HepG2 (cell line): ENCODE data around the gene LCAT. TPM values are rescaled to one million over a fixed set of nuclear protein-coding genes. Genes with fewer than 3 reads are reported as not detected.

Experiments
- CEBPB ChIP-seq: IDR thresholded peaks from 2 replicates; pipeline ENCODE4 v1.6.1; 2011; ENCODE audit warnings: low read depth, low read length, improper control_type of control experiment, borderline replicate concordance
- DNMT1 ChIP-seq: sonication (generic); formaldehyde crosslinking; IDR thresholded peaks from 2 replicates; pipeline ENCODE4 v1.5.1; 2020; ENCODE audit warnings: mild to moderate bottlenecking, missing genetic modification reagents
- SIX4 ChIP-seq: sonication (generic); formaldehyde crosslinking; IDR thresholded peaks from 2 replicates; pipeline ENCODE4 v1.4.0; 2020; ENCODE audit warnings: missing genetic modification reagents
- TERF1 ChIP-seq: sonication (generic); formaldehyde crosslinking; IDR thresholded peaks from 2 replicates; pipeline ENCODE4 v1.8.0; 2022; ENCODE audit warnings: mild to moderate bottlenecking, missing genetic modification reagents, moderate library complexity
- ZNF431 ChIP-seq: sonication (generic); formaldehyde crosslinking; IDR thresholded peaks from 2 replicates; pipeline ENCODE4 v1.9.0; 2022; ENCODE audit warnings: missing genetic modification reagents, low read depth, mild to moderate bottlenecking, borderline replicate concordance
- polyA plus RNA-seq, 8 experiments: library from polyadenylated mRNA; depleted of rRNA in 3 of 8; stranded (reverse) in 7 of 8; unstranded in 1 of 8; fragments of >200 nt; fragmentation: Illumina TruSeq in 4 of 8; extraction: Trizol in 4 of 8; gene quantifications; 2 replicates each; pipeline versions ENCODE4 v1.2.1 to v1.2.3, GENCODE V29; 2011 to 2016; ENCODE audit warnings: low read depth in 4 of 8, missing spikeins in 1 of 8, mixed read lengths in 1 of 8; ENCODE audit not compliant: insufficient read depth in 1 of 8
- total RNA-seq, 5 experiments: library from RNA; depleted of rRNA; stranded (reverse); fragments of >200 nt; fragmentation: Illumina TruSeq; extraction: Trizol; gene quantifications; 2 replicates each; pipeline ENCODE4 v1.2.3, GENCODE V29; 2016; ENCODE audit warnings: low read depth in 1 of 5
- TF ChIP-seq, protein P1 (sequence below): sonication (generic); formaldehyde crosslinking; IDR thresholded peaks from 2 replicates; pipeline ENCODE4 v1.4.0; 2020; ENCODE audit warnings: low read depth, missing genetic modification reagents
- TF ChIP-seq, protein P2 (sequence below): sonication (generic); formaldehyde crosslinking; IDR thresholded peaks from 2 replicates; pipeline ENCODE4 v1.4.0; 2020; ENCODE audit warnings: missing genetic modification reagents
- TF ChIP-seq, protein P3 (sequence below): sonication (generic); formaldehyde crosslinking; IDR thresholded peaks from 2 replicates; pipeline ENCODE4 v1.4.0; 2020; ENCODE audit warnings: missing genetic modification reagents, borderline replicate concordance
- TF ChIP-seq, protein P4 (sequence below): sonication (generic); formaldehyde crosslinking; IDR thresholded peaks from 2 replicates; pipeline ENCODE4 v1.8.1; 2023; ENCODE audit warnings: missing genetic modification reagents, inconsistent platforms, borderline replicate concordance

The LCAT gene
- total and polyA plus RNA-seq, 2 of the 13 experiments (the other 11 are each of a cell fraction or from before 2014, with no cell fraction given): 36.1 to 38.9 TPM

- TF ChIP-seq, protein P1, sequence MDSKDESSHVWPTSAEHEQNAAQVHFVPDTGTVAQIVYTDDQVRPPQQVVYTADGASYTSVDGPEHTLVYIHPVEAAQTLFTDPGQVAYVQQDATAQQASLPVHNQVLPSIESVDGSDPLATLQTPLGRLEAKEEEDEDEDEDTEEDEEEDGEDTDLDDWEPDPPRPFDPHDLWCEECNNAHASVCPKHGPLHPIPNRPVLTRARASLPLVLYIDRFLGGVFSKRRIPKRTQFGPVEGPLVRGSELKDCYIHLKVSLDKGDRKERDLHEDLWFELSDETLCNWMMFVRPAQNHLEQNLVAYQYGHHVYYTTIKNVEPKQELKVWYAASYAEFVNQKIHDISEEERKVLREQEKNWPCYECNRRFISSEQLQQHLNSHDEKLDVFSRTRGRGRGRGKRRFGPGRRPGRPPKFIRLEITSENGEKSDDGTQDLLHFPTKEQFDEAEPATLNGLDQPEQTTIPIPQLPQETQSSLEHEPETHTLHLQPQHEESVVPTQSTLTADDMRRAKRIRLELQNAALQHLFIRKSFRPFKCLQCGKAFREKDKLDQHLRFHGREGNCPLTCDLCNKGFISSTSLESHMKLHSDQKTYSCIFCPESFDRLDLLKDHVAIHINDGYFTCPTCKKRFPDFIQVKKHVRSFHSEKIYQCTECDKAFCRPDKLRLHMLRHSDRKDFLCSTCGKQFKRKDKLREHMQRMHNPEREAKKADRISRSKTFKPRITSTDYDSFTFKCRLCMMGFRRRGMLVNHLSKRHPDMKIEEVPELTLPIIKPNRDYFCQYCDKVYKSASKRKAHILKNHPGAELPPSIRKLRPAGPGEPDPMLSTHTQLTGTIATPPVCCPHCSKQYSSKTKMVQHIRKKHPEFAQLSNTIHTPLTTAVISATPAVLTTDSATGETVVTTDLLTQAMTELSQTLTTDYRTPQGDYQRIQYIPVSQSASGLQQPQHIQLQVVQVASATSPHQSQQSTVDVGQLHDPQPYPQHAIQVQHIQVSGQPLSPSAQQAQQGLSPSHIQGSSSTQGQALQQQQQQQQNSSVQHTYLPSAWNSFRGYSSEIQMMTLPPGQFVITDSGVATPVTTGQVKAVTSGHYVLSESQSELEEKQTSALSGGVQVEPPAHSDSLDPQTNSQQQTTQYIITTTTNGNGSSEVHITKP: no peak
- TF ChIP-seq DNMT1 (CRISPR knock-in tag): no peak
- no peak for TF ChIP-seq TERF1
- TF ChIP-seq, protein P2, sequence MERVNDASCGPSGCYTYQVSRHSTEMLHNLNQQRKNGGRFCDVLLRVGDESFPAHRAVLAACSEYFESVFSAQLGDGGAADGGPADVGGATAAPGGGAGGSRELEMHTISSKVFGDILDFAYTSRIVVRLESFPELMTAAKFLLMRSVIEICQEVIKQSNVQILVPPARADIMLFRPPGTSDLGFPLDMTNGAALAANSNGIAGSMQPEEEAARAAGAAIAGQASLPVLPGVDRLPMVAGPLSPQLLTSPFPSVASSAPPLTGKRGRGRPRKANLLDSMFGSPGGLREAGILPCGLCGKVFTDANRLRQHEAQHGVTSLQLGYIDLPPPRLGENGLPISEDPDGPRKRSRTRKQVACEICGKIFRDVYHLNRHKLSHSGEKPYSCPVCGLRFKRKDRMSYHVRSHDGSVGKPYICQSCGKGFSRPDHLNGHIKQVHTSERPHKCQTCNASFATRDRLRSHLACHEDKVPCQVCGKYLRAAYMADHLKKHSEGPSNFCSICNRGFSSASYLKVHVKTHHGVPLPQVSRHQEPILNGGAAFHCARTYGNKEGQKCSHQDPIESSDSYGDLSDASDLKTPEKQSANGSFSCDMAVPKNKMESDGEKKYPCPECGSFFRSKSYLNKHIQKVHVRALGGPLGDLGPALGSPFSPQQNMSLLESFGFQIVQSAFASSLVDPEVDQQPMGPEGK (CRISPR knock-in tag): no peak
- TF ChIP-seq ZNF431: no peak
- TF ChIP-seq SIX4 (CRISPR knock-in tag): no peak
- TF ChIP-seq, protein P3, sequence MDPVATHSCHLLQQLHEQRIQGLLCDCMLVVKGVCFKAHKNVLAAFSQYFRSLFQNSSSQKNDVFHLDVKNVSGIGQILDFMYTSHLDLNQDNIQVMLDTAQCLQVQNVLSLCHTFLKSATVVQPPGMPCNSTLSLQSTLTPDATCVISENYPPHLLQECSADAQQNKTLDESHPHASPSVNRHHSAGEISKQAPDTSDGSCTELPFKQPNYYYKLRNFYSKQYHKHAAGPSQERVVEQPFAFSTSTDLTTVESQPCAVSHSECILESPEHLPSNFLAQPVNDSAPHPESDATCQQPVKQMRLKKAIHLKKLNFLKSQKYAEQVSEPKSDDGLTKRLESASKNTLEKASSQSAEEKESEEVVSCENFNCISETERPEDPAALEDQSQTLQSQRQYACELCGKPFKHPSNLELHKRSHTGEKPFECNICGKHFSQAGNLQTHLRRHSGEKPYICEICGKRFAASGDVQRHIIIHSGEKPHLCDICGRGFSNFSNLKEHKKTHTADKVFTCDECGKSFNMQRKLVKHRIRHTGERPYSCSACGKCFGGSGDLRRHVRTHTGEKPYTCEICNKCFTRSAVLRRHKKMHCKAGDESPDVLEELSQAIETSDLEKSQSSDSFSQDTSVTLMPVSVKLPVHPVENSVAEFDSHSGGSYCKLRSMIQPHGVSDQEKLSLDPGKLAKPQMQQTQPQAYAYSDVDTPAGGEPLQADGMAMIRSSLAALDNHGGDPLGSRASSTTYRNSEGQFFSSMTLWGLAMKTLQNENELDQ: no peak
- TF ChIP-seq, protein P4, sequence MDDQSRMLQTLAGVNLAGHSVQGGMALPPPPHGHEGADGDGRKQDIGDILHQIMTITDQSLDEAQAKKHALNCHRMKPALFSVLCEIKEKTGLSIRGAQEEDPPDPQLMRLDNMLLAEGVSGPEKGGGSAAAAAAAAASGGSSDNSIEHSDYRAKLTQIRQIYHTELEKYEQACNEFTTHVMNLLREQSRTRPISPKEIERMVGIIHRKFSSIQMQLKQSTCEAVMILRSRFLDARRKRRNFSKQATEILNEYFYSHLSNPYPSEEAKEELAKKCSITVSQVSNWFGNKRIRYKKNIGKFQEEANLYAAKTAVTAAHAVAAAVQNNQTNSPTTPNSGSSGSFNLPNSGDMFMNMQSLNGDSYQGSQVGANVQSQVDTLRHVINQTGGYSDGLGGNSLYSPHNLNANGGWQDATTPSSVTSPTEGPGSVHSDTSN: no peak
- TF ChIP-seq CEBPB: no peak
Measured at GRCh38 chr16:67939507-67940445, 4.1 kb downstream of the LCAT start (continued).
